Panc1 (cell line): ENCODE data around the gene MCCC2. TPM values are rescaled to one million over a fixed set of nuclear protein-coding genes. Genes with fewer than 3 reads are reported as not detected.
"Not testable (repeated sequence)": the region's sequence is repeated elsewhere in the genome, so short reads cannot be mapped to it uniquely, and the experiment has no call there.

Experiments used
- ATAC-seq: fragments of 200-7000 bp; cut with Tn5 transposase; 2 replicates; pipeline ENCODE4 v1.9.1; 2020; ENCODE audit warnings: mild to moderate bottlenecking, moderate library complexity
- BruUV-seq: library from RNA; stranded (reverse); fragments of 400-500 nt; replicated peaks from 2 replicates; lab custom pipeline; 2021; lab: Mats Ljungman, UMichigan
- CTCF ChIA-PET: fragments of 300-600 bp; sonication (Branson Sonifier 250); formaldehyde crosslinking; loops from one replicate; lab custom pipeline; 2022; ENCODE audit warnings: antibody characterized with exemption; lab: Charles Lee
- POLR2A ChIA-PET: fragments of 300-600 bp; sonication (Branson Sonifier 250); formaldehyde crosslinking; loops from one replicate; lab custom pipeline; 2022; ENCODE audit warnings: antibody characterized with exemption; lab: Charles Lee
- DNase-seq: peaks from one replicate; pipeline ENCODE4 v3.0.0-alpha.2; 2010; ENCODE audit warnings: low read depth, low spot score
- H3K27ac ChIP-seq: 2 replicates; pipeline ENCODE4 v1.5.1; 2011; ENCODE audit warnings: mild to moderate bottlenecking, low read length, inconsistent platforms
- H3K27me3 ChIP-seq: fragments of 200-500 bp; sonication (Bioruptor generic); 2 replicates; pipeline ENCODE4 v1.6.0; 2014; ENCODE audit warnings: low read length, inconsistent platforms; ENCODE audit not compliant: control insufficient read depth, insufficient read depth
- H3K36me3 ChIP-seq: fragments of 200-500 bp; sonication (Bioruptor generic); 2 replicates; pipeline ENCODE4 v1.5.1; 2014; ENCODE audit warnings: inconsistent platforms, mild to moderate bottlenecking, low read length, moderate library complexity; ENCODE audit not compliant: control insufficient read depth, insufficient read depth
- H3K4me1 ChIP-seq: 2 replicates; pipeline ENCODE4 v1.5.1; 2011; ENCODE audit warnings: inconsistent platforms, mild to moderate bottlenecking, low read length, moderate library complexity; ENCODE audit not compliant: control insufficient read depth, insufficient read depth
- H3K4me3 ChIP-seq, 2 experiments: 2 replicates each; pipeline ENCODE4 v1.5.1; 2011 to 2012; ENCODE audit warnings: low read depth in 2 of 2, low read length in 2 of 2, mild to moderate bottlenecking in 2 of 2, inconsistent platforms in 1 of 2, moderate library complexity in 1 of 2
- H3K9me3 ChIP-seq: fragments of 200-500 bp; sonication (Bioruptor generic); 2 replicates; pipeline ENCODE4 v1.5.1; 2014; ENCODE audit warnings: low read depth, mild to moderate bottlenecking, inconsistent platforms, low read length, moderate library complexity; ENCODE audit not compliant: control insufficient read depth, insufficient read depth
- POLR2AphosphoS5 ChIP-seq: IDR thresholded peaks from 2 replicates; pipeline ENCODE4 v1.6.1; 2012; ENCODE audit warnings: mild to moderate bottlenecking, low read depth, low read length, moderate library complexity
- SIN3A ChIP-seq: IDR thresholded peaks from 2 replicates; pipeline ENCODE4 v1.6.1; 2012; ENCODE audit warnings: low read depth, mild to moderate bottlenecking, low read length, moderate library complexity, borderline replicate concordance; ENCODE audit not compliant: insufficient read depth
- TCF7L2 ChIP-seq: IDR thresholded peaks from 2 replicates; pipeline ENCODE4 v1.6.1; 2011; ENCODE audit warnings: mild to moderate bottlenecking, low read depth, low read length, inconsistent platforms
- in situ Hi-C: cut with HindIII; loops from 2 replicates; pipeline ENCODE4 v1.10.0; 2016; ENCODE audit warnings: low sequenced_read_pairs, low pct_unique_long_range_greater_than_20kb
- intact Hi-C: fragments of 100-400 bp; cut with micrococcal nuclease; formaldehyde crosslinking; loops from one replicate; pipeline ENCODE4 v1.10.0; 2022; ENCODE audit not compliant: unreplicated experiment
- total RNA-seq: library from RNA; stranded (reverse); gene quantifications from one replicate; pipeline ENCODE4 v1.2.1, GENCODE V29; 2021; ENCODE audit not compliant: unreplicated experiment
- TF ChIP-seq, protein P1 (sequence below), 2 experiments: IDR thresholded peaks; 2 replicates each; pipeline ENCODE4 v1.6.1; 2011 to 2012; ENCODE audit warnings: low read depth in 2 of 2, control low read depth in 1 of 2, low read length in 1 of 2, mild to moderate bottlenecking in 1 of 2, moderate library complexity in 1 of 2; ENCODE audit not compliant: insufficient read depth in 1 of 2
- TF ChIP-seq, protein P2 (sequence below): fragments of 450-650 bp; IDR thresholded peaks from 2 replicates; pipeline ENCODE4 v1.5.1; 2017; ENCODE audit warnings: mild to moderate bottlenecking

MCCC2 gene
- total RNA-seq, 1 experiment from 2014 or later = 74.1 TPM

DNA sequence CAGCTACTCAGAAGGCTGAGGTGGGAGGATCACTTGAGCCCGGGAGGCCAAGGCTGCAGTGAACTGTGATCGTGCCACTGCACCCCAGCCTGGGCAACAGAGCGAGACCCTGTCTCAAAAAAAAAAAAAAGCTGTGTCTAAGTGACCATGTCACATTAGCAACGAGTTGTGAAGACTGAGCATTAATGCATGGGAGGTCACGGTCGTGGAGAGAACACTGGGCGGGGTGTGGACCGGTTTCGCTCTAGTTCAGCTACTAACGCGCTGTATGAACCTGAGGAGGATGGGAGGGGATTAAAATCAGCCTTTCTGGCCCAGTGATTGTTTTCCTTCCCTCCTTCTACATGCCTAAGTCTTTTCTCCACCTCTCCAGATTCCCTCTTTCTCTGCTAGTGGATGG lies 75.2 kb downstream of the MCCC2 start:
- Histone ChIP-seq H3K27ac (no peak overlapping the region), H3K36me3 (no peaks in the 10 kb centered on the region), H3K27me3 (no peaks in the 10 kb centered on the region), H3K4me1 (no peaks in the 10 kb centered on the region), H3K9me3 (no peaks in the 10 kb centered on the region), H3K4me3 (no peak overlapping the region)
- TF ChIP-seq, protein P1, sequence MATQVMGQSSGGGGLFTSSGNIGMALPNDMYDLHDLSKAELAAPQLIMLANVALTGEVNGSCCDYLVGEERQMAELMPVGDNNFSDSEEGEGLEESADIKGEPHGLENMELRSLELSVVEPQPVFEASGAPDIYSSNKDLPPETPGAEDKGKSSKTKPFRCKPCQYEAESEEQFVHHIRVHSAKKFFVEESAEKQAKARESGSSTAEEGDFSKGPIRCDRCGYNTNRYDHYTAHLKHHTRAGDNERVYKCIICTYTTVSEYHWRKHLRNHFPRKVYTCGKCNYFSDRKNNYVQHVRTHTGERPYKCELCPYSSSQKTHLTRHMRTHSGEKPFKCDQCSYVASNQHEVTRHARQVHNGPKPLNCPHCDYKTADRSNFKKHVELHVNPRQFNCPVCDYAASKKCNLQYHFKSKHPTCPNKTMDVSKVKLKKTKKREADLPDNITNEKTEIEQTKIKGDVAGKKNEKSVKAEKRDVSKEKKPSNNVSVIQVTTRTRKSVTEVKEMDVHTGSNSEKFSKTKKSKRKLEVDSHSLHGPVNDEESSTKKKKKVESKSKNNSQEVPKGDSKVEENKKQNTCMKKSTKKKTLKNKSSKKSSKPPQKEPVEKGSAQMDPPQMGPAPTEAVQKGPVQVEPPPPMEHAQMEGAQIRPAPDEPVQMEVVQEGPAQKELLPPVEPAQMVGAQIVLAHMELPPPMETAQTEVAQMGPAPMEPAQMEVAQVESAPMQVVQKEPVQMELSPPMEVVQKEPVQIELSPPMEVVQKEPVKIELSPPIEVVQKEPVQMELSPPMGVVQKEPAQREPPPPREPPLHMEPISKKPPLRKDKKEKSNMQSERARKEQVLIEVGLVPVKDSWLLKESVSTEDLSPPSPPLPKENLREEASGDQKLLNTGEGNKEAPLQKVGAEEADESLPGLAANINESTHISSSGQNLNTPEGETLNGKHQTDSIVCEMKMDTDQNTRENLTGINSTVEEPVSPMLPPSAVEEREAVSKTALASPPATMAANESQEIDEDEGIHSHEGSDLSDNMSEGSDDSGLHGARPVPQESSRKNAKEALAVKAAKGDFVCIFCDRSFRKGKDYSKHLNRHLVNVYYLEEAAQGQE (IDR thresholded peaks at IDR 0.05; ENCODE audit: insufficient read depth in 1 of 2, low read depth in 2 of 2, low read length in 1 of 2) = no peak
- TF ChIP-seq TCF7L2 = no peak
- TF ChIP-seq POLR2AphosphoS5 = no peak
- TF ChIP-seq, protein P2, sequence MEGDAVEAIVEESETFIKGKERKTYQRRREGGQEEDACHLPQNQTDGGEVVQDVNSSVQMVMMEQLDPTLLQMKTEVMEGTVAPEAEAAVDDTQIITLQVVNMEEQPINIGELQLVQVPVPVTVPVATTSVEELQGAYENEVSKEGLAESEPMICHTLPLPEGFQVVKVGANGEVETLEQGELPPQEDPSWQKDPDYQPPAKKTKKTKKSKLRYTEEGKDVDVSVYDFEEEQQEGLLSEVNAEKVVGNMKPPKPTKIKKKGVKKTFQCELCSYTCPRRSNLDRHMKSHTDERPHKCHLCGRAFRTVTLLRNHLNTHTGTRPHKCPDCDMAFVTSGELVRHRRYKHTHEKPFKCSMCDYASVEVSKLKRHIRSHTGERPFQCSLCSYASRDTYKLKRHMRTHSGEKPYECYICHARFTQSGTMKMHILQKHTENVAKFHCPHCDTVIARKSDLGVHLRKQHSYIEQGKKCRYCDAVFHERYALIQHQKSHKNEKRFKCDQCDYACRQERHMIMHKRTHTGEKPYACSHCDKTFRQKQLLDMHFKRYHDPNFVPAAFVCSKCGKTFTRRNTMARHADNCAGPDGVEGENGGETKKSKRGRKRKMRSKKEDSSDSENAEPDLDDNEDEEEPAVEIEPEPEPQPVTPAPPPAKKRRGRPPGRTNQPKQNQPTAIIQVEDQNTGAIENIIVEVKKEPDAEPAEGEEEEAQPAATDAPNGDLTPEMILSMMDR = no peak
- no peak for TF ChIP-seq SIN3A
- BruUV-seq = no TSS peak
- no peak for ATAC-seq
- CTCF ChIA-PET = no interaction called here
- in situ Hi-C loops (no loop called here), intact Hi-C loops (loop anchor here (10.0 kb wide), 1 partner anchor 92 kb away; no protein-coding TSS in a partner anchor)
- POLR2A ChIA-PET = interaction anchor here (0.7 kb wide), 1 partner anchor 10 kb away, joined by 5 read pairs; no protein-coding TSS in a partner anchor
- DNase-seq = no peak

DNA sequence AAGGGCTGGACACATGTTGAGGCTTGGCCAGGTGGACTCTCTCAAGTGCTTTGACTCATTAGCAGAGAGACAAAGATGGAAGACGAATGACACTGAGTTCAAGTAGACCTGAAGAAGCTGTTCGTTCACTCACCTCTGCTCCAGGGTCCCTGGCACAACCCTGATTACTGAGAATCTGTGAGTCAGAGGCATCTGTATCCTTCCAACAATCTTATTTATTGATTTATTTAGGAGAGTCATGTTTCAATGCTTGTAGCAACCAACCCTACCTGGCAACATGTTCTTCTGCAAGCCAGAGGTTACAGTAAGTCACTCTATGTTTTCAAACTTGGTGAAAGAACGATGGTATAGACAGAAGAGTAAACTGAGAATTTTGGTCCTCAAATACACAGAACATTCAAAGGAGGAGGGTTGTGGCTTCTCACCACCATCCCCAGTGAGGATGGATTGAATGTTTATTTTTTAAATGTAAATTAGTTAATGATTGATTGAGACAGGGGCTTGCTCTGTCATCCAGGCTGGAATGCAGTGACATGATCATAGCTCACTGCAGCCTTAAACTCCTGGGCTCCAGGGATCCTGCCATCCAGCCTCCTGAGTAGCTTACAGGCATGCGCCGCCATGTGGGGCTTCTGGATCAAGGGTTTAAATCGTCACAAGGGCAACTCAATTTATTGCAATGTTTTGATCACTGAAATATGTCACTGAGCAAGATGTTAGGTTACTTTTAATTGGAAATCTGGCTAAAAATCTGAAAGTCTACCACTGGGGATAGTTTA lies 76.2 kb downstream of the MCCC2 start:
- no peak for ATAC-seq
- BruUV-seq = no TSS peak
- intact Hi-C loops (loop anchor here (10.0 kb wide), 1 partner anchor 91 kb away; no protein-coding TSS in a partner anchor), in situ Hi-C loops (no loop called here)
- H3K9me3 ChIP-seq = no peaks in the 10 kb centered on the region
- no peak for TF ChIP-seq POLR2AphosphoS5
- TF ChIP-seq SIN3A = no peak
- TF ChIP-seq, protein P2 = no peak
- TF ChIP-seq, protein P1 (IDR thresholded peaks at IDR 0.05; ENCODE audit: insufficient read depth in 1 of 2, low read depth in 2 of 2, low read length in 1 of 2) = no peak
- no peak for TF ChIP-seq TCF7L2
- H3K36me3 ChIP-seq = no peaks in the 10 kb centered on the region
- no peak for DNase-seq
- no peaks in the 10 kb centered on the region for H3K27me3 ChIP-seq
- CTCF ChIA-PET = no interaction called here
- H3K4me1 ChIP-seq = no peaks in the 10 kb centered on the region
- no peak overlapping the region for H3K4me3 ChIP-seq
- POLR2A ChIA-PET = no interaction called here
- no peak overlapping the region for H3K27ac ChIP-seq

DNA sequence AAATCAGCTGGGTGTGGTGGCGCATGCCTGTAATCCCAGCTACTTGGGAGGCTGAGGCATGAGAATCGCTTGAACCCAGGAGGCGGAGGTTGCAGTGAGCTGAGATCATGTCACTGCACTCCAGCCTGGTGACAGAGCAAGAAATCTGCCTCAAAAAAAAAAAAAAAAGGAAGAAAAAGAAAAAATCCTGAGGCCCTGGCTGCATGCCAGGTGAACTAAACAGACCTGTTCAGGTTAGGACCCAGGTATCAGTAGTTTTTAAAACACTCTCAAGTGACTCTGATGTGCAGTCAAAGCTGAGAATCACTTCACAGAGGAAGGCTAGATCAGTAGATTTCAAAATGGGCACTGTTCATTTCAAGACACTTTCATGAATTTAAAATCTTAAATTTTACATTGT lies 77.5 kb downstream of the MCCC2 start:
- H3K27ac ChIP-seq, ATAC-seq, H3K4me1 ChIP-seq, BruUV-seq, H3K36me3 ChIP-seq, DNase-seq, H3K4me3 ChIP-seq, in situ Hi-C loops, CTCF ChIA-PET, H3K27me3 ChIP-seq, H3K9me3 ChIP-seq: not testable (repeated sequence)
- POLR2A ChIA-PET = interaction anchor here (0.6 kb wide), 1 partner anchor 434 kb away, joined by 3 read pairs; no protein-coding TSS in a partner anchor
- intact Hi-C loops = loop anchor here (10.0 kb wide), 1 partner anchor 90 kb away; no protein-coding TSS in a partner anchor
